GM13977 (cell line): Measurements from ENCODE around the gene TSC22D1.
A peak's percentile ranks its signal among the peaks of the same experiment; 100 is the strongest.
"Not testable (repeated sequence)": the region's sequence is repeated elsewhere in the genome, so short reads cannot be mapped to it uniquely, and the experiment has no call there.

Experiments
- DNase-seq: peaks from one replicate; pipeline ENCODE4 v3.0.0; 2012; ENCODE audit warnings: low spot score
- CTCF ChIP-seq: IDR thresholded peaks from 2 replicates; pipeline ENCODE4 v1.5.1; 2012; ENCODE audit warnings: mild to moderate bottlenecking, control low read depth; ENCODE audit not compliant: insufficient read depth; ENCODE audit errors: extremely low read depth, missing control alignments
- in situ Hi-C: fragments of 300-500 bp; cut with MboI; formaldehyde crosslinking; loops from one replicate; pipeline ENCODE4 v1.12.0; 2022; ENCODE audit warnings: low sequenced_read_pairs, low pct_unique_long_range_greater_than_20kb, mixed read lengths, inconsistent platforms; ENCODE audit not compliant: unreplicated experiment

Gene TSC22D1

GRCh38 chr13:44574466-44574855 lies 1.7 kb downstream of the TSC22D1 start:
- in situ Hi-C loops, result no loop called here
- no peak for DNase-seq
- TF ChIP-seq CTCF, result no peak

- DNase-seq, result no peak
- peak; percentile 32 for TF ChIP-seq CTCF
- in situ Hi-C loops, result no loop called here
Observed at GRCh38 chr13:44573790-44574465, 2.2 kb downstream of the TSC22D1 start.

- DNase-seq, result no peak
- in situ Hi-C loops, result no loop called here
- TF ChIP-seq CTCF, result no peak
Observed at GRCh38 chr13:44573071-44573470, 3.1 kb downstream of the TSC22D1 start.

GRCh38 chr13:44566601-44567000 lies 9.5 kb downstream of the TSC22D1 start:
- DNase-seq, result no peak

GRCh38 chr13:44565881-44566280 lies 10.2 kb downstream of the TSC22D1 start:
- in situ Hi-C loops, result no loop called here
- DNase-seq, result no peak

More at GRCh38 chr13:44566601-44567000, 9.5 kb downstream of the TSC22D1 start:
- TF ChIP-seq CTCF, result no peak
- in situ Hi-C loops, result no loop called here

GRCh38 chr13:44564936-44565335 lies 11.2 kb downstream of the TSC22D1 start:
- TF ChIP-seq CTCF, result no peak
- DNase-seq, result no peak
- in situ Hi-C loops, result no loop called here

More at GRCh38 chr13:44565881-44566280, 10.2 kb downstream of the TSC22D1 start:
- no peak for TF ChIP-seq CTCF

GRCh38 chr13:44562853-44563252 lies 13.3 kb downstream of the TSC22D1 start:
- DNase-seq, in situ Hi-C loops: not testable (repeated sequence)
